ENCODE results near the gene HLA-F. TPM values are rescaled to one million over a fixed set of nuclear protein-coding genes. Genes with fewer than 3 reads are reported as not detected.

HLA-F gene
- total RNA-seq, 1 experiment from 2014 or later: 16.9 TPM

- no peak for TF ChIP-seq CTCF (IDR thresholded peaks at IDR 0.05; ENCODE audit: unreplicated experiment)
- intact Hi-C loops (cut with micrococcal nuclease): no loop called here
- no peaks in the 10 kb centered on the region for H3K27me3 Mint-ChIP-seq (ENCODE audit: insufficient read depth, unreplicated experiment)
- ChIA-PET CTCF (no interaction called here), POLR2A (no interaction called here)
- no peak for DNase-seq (ENCODE audit: unreplicated experiment)
- no peak overlapping the region for H3K4me3 Mint-ChIP-seq (ENCODE audit: unreplicated experiment)
- H3K9me3 Mint-ChIP-seq (ENCODE audit: unreplicated experiment): no peaks in the 10 kb centered on the region
- no peak overlapping the region for H3K27ac Mint-ChIP-seq (ENCODE audit: low read depth, unreplicated experiment)
- no TSS peak for BruUV-seq (replicated peaks)
- no peaks in the 10 kb centered on the region for H3K36me3 Mint-ChIP-seq (ENCODE audit: insufficient read depth, unreplicated experiment)
- peaks cover 26% of the 10 kb centered on the region for H3K4me1 Mint-ChIP-seq (ENCODE audit: insufficient read depth, unreplicated experiment)
These were observed 32.1 kb downstream of the HLA-F start for GRCh38 chr6:29755295-29755871.

GRCh38 chr6:29757282-29757681, 34.0 kb downstream of the HLA-F start:
- no peaks in the 10 kb centered on the region for H3K36me3 Mint-ChIP-seq (ENCODE audit: insufficient read depth, unreplicated experiment)
- H3K9me3 Mint-ChIP-seq (ENCODE audit: unreplicated experiment): no peaks in the 10 kb centered on the region
- intact Hi-C loops (cut with micrococcal nuclease): no loop called here
- DNase-seq (ENCODE audit: unreplicated experiment): no peak
- H3K27me3 Mint-ChIP-seq (ENCODE audit: insufficient read depth, unreplicated experiment): no peaks in the 10 kb centered on the region
- peaks cover 24% of the 10 kb centered on the region for H3K4me1 Mint-ChIP-seq (ENCODE audit: insufficient read depth, unreplicated experiment)
- H3K4me3 Mint-ChIP-seq (ENCODE audit: unreplicated experiment): no peak overlapping the region
- ChIA-PET CTCF (interaction anchor here (1.3 kb wide), 1 partner anchor 104 kb away, joined by 4 read pairs; no protein-coding TSS in a partner anchor), POLR2A (interaction anchor here (0.6 kb wide), 1 partner anchor 77 kb away, joined by 3 read pairs; no protein-coding TSS in a partner anchor)
- H3K27ac Mint-ChIP-seq (ENCODE audit: low read depth, unreplicated experiment): no peak overlapping the region
- no TSS peak for BruUV-seq (replicated peaks)
- no peak for TF ChIP-seq CTCF (IDR thresholded peaks at IDR 0.05; ENCODE audit: unreplicated experiment)

- Mint-ChIP-seq H3K27me3 (ENCODE audit: insufficient read depth, unreplicated experiment) (no peaks in the 10 kb centered on the region), H3K27ac (ENCODE audit: low read depth, unreplicated experiment) (no peak overlapping the region), H3K9me3 (ENCODE audit: unreplicated experiment) (no peaks in the 10 kb centered on the region), H3K36me3 (ENCODE audit: insufficient read depth, unreplicated experiment) (no peaks in the 10 kb centered on the region), H3K4me3 (ENCODE audit: unreplicated experiment) (no peak overlapping the region), H3K4me1 (ENCODE audit: insufficient read depth, unreplicated experiment) (peaks cover 29% of the 10 kb centered on the region)
- ChIA-PET CTCF (interaction anchor here (0.5 to 1.4 kb wide), 3 partner anchors 76 to 1220 kb away, joined by 3 to 8 read pairs (median 4); no protein-coding TSS in a partner anchor), POLR2A (interaction anchor here (0.6 to 1.2 kb wide), 2 partner anchors 34 to 77 kb away, joined by 3 read pairs; no protein-coding TSS in a partner anchor)
- no TSS peak for BruUV-seq (replicated peaks)
- TF ChIP-seq CTCF (IDR thresholded peaks at IDR 0.05; ENCODE audit: unreplicated experiment): no peak
- DNase-seq (ENCODE audit: unreplicated experiment): no peak
- intact Hi-C loops (cut with micrococcal nuclease): no loop called here
These were observed 34.6 kb downstream of the HLA-F start for GRCh38 chr6:29757701-29758293.

GRCh38 chr6:29758761-29759160, 35.5 kb downstream of the HLA-F start:
- H3K36me3 Mint-ChIP-seq (ENCODE audit: insufficient read depth, unreplicated experiment): no peaks in the 10 kb centered on the region
- no peak overlapping the region for H3K4me3 Mint-ChIP-seq (ENCODE audit: unreplicated experiment)
- CTCF ChIA-PET: interaction anchor here (0.7 to 1.4 kb wide), 3 partner anchors 54 to 111 kb away, joined by 4 to 8 read pairs (median 5); no protein-coding TSS in a partner anchor
- no peaks in the 10 kb centered on the region for H3K9me3 Mint-ChIP-seq (ENCODE audit: unreplicated experiment)
- BruUV-seq (replicated peaks): no TSS peak
- POLR2A ChIA-PET: interaction anchor here (0.9 to 1.2 kb wide), 2 partner anchors 10 to 33 kb away, joined by 3 to 6 read pairs; no protein-coding TSS in a partner anchor
- H3K27ac Mint-ChIP-seq (ENCODE audit: low read depth, unreplicated experiment): no peak overlapping the region
- TF ChIP-seq CTCF (IDR thresholded peaks at IDR 0.05; ENCODE audit: unreplicated experiment): no peak
- intact Hi-C loops (cut with micrococcal nuclease): no loop called here
- no peak for DNase-seq (ENCODE audit: unreplicated experiment)
- peaks cover 30% of the 10 kb centered on the region for H3K4me1 Mint-ChIP-seq (ENCODE audit: insufficient read depth, unreplicated experiment)
- no peaks in the 10 kb centered on the region for H3K27me3 Mint-ChIP-seq (ENCODE audit: insufficient read depth, unreplicated experiment)
